ENCODE results near the gene TCF23.
"Not testable (repeated sequence)": the region's sequence is repeated elsewhere in the genome, so short reads cannot be mapped to it uniquely, and the experiment has no call there.

Gene TCF23

DNA sequence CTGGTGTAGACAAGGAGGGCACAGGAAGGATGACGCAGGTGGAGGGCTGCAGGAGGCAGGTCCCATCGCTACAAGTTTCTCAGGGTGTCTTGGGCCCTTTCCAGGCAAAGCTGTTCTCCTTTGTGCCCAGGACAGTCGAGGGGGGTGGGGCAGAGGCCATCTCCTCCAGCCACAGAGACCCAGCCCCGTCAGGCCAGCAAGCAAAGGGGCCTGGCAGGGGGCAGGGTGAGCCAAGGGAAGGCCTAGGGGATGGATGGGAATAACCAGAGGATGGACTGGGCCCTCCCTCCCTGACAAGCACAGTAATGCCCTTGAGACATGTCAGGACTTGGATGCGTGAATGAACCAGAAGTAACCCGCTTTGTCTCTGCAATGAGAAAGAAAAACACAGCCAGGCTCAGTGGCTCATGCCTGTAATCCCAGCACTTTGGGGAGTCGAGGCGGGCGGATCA lies 6.3 kb downstream of the TCF23 start:
- no peak for DNase-seq

- no peak for DNase-seq
Observed at GRCh38 chr2:27158468-27158867, 9.7 kb downstream of the TCF23 start.

GRCh38 chr2:27159271-27159670 lies 10.5 kb downstream of the TCF23 start:
- no peak for DNase-seq

- no peak for DNase-seq
Observed at GRCh38 chr2:27160191-27160590, 11.4 kb downstream of the TCF23 start.

DNA sequence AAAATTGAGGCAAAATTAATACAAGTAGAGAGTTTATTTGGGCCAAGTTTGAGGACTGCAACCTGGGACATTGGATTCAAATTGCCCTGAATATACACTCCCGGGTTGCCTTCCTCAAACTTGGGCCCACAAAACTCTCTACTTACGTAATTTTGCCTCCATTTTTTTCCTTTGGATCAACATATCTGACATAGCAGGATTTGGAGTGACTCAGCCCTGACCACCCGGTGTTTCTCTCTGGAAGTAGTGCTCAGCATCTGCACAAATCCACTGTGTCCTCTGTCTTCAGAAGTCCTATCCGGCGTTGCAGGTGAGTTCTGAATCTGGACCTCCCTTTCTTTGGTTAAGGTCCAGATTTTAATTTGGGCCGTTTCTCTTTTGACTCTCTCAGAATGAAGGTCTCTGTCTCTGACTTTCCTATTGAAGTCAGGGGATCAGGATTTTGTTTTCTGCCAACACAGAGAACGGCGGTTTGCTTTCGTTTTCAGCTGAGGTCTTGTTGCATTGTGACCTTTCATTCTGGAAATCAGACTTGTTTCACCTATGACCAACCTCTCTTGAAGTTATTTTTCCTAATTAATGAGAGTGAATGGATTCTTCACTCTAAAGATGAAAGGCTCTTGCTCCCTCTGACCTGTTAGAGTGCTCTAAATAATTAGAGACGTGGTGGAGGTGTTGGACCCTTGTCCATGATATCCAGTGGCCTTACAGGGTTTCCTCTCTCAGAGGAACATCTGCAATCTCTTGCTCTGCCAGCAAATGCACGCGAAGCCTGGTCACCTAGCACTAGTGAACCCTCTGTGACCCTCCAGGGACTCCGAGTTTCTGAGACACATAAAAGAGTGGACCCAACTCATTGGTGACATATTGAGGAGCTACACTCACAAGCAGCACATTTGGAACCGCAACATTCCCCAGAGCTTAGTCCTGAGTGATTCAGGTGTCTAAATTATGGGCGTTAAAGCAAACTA lies 13.6 kb downstream of the TCF23 start:
- DNase-seq, result no peak

GRCh38 chr2:27164960-27165763 lies 16.4 kb downstream of the TCF23 start:
- no peak for DNase-seq

GRCh38 chr2:27170581-27171337 lies 22.0 kb downstream of the TCF23 start:
- DNase-seq, result no peak

GRCh38 chr2:27171351-27171848 lies 22.6 kb downstream of the TCF23 start:
- DNase-seq, result no peak

- no peak for DNase-seq
Observed at GRCh38 chr2:27174638-27175037, 25.8 kb downstream of the TCF23 start.

DNA sequence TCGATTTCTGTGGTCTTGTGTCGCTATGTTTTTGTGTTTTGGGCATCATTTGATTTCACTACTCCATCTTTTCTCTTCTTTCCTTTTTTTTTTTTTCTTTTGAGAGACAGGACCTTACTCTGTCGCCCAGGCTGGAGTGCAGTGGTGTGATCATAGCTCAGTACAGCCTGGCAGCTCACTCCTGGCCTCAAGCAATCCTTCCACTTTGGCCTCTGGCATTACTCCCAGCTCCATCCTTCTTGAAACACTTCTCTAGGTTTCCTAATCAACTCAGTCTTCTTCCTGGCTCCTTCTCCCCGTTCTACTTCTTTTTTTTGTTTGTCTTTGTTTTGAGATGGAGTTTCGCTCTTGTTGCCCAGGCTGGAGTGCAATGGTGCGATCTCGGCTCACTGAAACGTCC lies 26.5 kb downstream of the TCF23 start:
- DNase-seq, result no peak

- not testable (repeated sequence) for DNase-seq
Observed at GRCh38 chr2:27175781-27176180, 27.0 kb downstream of the TCF23 start.

- DNase-seq, result no peak
Observed at GRCh38 chr2:27177441-27178351, 28.9 kb downstream of the TCF23 start.

DNA sequence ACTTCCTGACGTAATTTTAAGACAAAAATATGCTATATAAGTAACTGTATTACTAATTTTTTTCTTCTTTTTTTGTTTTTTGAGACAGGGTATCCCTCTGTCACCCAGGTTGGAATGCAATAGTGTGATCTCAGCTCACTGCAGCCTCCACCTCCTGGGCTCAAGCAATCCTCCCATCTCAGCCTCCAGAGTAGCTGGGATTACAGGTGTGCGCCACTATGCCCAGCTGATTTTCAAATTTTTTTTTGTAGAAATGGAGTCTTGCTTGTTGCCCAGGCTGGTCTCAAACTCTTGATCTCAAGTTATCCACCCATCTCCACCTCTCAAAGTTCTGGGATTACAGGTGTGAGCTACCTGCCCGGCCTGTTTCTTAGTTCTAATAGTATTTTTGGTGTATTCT lies 29.7 kb downstream of the TCF23 start:
- no peak for DNase-seq

DNA sequence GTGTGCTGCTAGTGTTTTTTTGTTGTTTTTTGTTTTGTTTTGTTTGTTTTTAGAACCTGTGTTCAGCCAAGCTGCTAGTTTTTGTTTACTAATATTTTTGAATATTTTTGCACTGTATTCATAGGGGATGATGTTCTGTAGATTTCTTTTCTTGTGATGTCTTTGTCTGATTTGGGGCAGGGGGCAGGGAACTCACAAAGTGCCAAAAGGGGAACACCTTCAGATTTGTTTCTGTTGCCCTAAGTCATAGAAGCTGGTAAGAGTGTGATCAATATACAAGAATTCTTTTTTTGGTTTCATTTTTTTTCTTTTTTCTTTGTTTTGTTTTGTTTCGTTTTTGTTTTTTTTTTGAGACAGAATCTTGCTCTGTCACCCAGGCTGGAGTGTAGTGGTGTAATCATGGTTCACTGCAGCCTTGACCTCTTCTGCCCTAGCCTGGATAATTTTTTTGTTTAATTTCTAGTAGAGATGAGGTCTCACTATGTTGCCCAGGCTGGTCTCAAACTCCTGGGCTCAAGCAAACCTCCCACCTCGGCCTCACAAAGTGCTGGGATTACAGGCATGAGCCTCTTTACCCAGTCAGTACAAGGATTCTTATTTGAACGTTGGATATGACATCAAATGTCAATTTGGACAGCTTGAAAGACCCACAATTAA lies 30.7 kb downstream of the TCF23 start:
- DNase-seq, result no peak

- no peak for DNase-seq
Observed at GRCh38 chr2:27182346-27182745, 33.5 kb downstream of the TCF23 start.

GRCh38 chr2:27184115-27184514 lies 35.3 kb downstream of the TCF23 start:
- DNase-seq, result no peak

DNA sequence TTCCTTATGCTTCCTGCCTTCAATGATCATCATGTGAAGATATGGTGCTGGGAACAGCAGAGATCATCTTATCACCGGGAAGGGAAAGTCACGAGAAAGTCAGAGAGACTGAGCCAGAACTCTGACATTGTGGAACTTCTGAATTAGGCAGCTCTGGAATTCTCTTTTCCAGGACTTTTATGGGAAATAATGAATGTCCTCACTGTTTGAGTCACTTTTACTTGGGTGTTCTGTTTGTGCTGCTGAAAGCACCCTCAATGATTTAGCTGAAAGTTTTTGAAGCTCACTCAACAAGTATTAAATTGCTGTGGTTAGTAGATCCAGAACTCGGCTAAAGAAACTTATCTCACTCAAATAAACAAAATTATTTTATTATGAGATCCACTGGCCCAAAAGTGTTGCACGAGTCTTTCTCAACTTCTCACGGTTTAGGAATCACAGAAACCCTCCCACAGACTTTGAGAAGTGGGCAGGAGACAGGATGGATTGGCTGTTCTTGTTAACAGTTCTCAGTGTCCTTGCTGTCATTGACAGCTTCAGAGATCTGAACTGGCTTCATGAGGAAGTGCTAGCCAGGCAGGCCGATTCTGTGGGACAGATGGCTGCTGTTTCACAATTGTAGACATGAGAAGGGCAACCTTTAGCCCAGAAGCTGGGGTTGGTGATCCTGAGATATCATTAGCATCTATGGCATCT lies 36.7 kb downstream of the TCF23 start:
- no peak for DNase-seq

DNA sequence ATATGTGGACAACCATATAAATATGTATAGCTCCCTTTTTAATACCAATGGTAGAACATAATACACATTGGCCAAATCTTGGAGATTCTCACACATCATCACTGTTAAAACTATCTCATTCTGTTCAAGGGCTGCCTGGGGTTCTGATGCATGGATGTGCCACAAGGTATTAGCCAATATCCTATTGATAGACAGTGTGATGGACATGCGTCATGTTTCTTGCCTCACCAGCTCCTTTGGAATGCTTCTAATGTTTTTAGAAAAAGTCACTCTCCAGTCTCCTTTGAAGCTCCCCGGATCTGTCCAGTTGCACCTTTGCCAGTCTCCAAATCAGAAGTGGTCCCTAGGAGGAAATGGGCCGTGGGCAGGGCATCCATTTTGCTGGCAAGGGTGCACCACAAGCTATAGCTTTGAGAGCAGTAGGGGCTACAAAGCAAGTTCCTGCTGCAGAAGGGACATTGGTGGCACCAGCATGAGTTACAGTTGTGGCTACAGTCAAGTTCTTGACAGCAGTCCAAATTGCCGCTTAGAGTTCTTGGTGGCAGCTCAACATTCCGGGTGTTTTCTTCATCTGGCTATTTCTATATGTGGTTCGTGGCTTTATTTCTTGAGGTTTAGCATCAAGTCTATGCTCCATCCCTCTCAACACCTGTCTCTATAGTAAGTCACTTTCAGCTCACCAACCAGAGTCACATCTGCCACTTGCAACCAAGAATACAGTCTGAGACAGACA lies 38.0 kb downstream of the TCF23 start:
- no peak for DNase-seq

DNA sequence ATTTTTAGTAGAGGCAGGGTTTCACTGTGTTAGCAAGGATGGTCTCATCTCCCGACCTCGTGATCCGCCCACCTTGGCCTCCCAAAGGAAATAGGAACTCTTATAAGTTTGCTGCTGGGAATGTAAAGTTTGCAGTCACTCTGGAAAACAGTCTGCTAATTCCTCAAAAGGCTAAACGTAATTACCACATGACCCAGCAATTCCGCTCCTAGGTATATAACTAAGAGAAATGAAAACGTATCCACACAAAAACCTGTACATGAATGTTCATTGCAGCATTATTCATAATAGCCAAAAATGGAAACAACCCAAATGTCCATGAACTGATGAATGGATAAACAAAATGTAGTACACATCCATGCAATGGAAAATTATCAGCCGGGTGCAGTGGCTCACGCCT lies 41.2 kb downstream of the TCF23 start:
- no peak for DNase-seq

Measured in CD4-positive, alpha-beta T cell treated with Interleukin-6 for 4 hours (primary cell).